K562 (cell line): ENCODE measurements around the gene NIPSNAP2.
"Not testable (repeated sequence)": the region's sequence is repeated elsewhere in the genome, so short reads cannot be mapped to it uniquely, and the experiment has no call there.

ENCODE experiments used
- CTCF ChIP-seq, 3 experiments: IDR thresholded peaks in 2 of 3; conservative IDR thresholded peaks in 1 of 3; 2 replicates each; pipeline ENCODE4 v1.5.1; 2011 to 2012; ENCODE audit warnings: low read length in 3 of 3, mild to moderate bottlenecking in 3 of 3, control low read depth in 2 of 3, improper control_type of control experiment in 1 of 3, inconsistent platforms in 1 of 3, low read depth in 1 of 3, mixed read lengths in 1 of 3, moderate library complexity in 1 of 3; ENCODE audit not compliant: insufficient read depth in 2 of 3
- NONO ChIP-seq, 2 experiments: fragments of 200-400 bp in 1 of 2; fragments of 450-650 bp in 1 of 2; formaldehyde crosslinking in 1 of 2; IDR thresholded peaks; 2 replicates each; pipeline ENCODE4 v1.6.1; 2017; ENCODE audit warnings: low read depth in 2 of 2, mild to moderate bottlenecking in 2 of 2, moderate library complexity in 2 of 2, low read length in 1 of 2
- ZBTB1 ChIP-seq: sonication (generic); formaldehyde crosslinking; IDR thresholded peaks from 2 replicates; pipeline ENCODE4 v1.8.1; 2023; ENCODE audit warnings: missing genetic modification reagents, low read depth, mild to moderate bottlenecking, borderline replicate concordance

DNA sequence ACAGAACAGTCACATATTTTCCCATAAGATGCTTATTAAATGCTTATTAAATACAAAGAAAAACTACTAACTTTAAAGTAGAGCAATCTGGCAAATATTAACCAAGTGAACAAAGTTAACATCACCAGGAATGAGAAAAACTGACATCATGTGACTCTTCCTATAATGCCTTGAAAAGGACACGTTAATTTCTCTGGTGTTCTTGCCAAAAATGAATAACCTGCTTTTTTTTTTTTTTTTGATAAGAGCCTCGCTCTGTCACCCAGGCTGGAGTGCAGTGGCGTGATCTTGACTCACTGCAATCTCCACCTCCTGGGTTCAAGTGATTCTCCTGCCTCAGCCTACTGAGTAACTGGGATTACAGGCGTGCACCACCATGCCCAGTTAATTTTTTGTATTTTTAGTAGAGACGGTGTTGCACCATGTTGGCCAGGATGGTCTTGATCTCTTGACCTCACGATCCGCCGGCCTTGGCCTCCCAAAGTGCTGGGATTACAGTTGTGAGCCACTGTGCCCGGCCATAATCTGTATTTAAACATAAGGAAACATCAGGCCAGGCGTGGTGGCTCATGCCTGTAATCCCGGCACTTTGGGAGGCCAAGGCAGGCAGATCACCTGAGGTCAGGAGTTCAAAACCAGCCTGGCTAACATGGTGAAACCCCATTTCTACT lies 83.2 kb downstream of the NIPSNAP2 start:
- TF ChIP-seq ZBTB1 (CRISPR knock-in tag); CTCF (IDR thresholded peaks at IDR 0.05 in 2 of 3, conservative IDR thresholded peaks at IDR 0.05 in 1 of 3; ENCODE audit: insufficient read depth in 2 of 3, low read depth in 1 of 3, low read length in 3 of 3); NONO (IDR thresholded peaks at IDR 0.05; ENCODE audit: low read depth in 2 of 2, low read length in 1 of 2): not testable (repeated sequence)
